ENCODE data around the gene EML4.
"Not testable (repeated sequence)": the region's sequence is repeated elsewhere in the genome, so short reads cannot be mapped to it uniquely, and the experiment has no call there.

EML4 gene

GRCh38 chr2:42239811-42240210, 70.7 kb downstream of the EML4 start:
- DNase-seq (ENCODE audit: low read depth), result no peak
- H3K4me3 ChIP-seq (ENCODE audit: low read depth, low read length), result no peak overlapping the region

GRCh38 chr2:42241517-42241916, 72.4 kb downstream of the EML4 start:
- no peak for DNase-seq (ENCODE audit: low read depth)
- H3K4me3 ChIP-seq (ENCODE audit: low read depth, low read length), result no peak overlapping the region

- no peak for DNase-seq (ENCODE audit: low read depth)
- H3K4me3 ChIP-seq (ENCODE audit: low read depth, low read length), result no peak overlapping the region
These were observed 74.1 kb downstream of the EML4 start for GRCh38 chr2:42243297-42243696.

- H3K4me3 ChIP-seq (ENCODE audit: low read depth, low read length), result no peak overlapping the region
- no peak for DNase-seq (ENCODE audit: low read depth)
These were observed 75.4 kb downstream of the EML4 start for GRCh38 chr2:42244520-42244919.

- DNase-seq (ENCODE audit: low read depth), result no peak
- no peak overlapping the region for H3K4me3 ChIP-seq (ENCODE audit: low read depth, low read length)
These were observed 76.2 kb downstream of the EML4 start for GRCh38 chr2:42245396-42245795.

- no peak for DNase-seq (ENCODE audit: low read depth)
- H3K4me3 ChIP-seq (ENCODE audit: low read depth, low read length), result no peak overlapping the region
These were observed 77.4 kb downstream of the EML4 start for GRCh38 chr2:42246562-42246961.

- no peak overlapping the region for H3K4me3 ChIP-seq (ENCODE audit: low read depth, low read length)
- no peak for DNase-seq (ENCODE audit: low read depth)
These were observed 79.7 kb downstream of the EML4 start for GRCh38 chr2:42248846-42249245.

GRCh38 chr2:42249284-42249683, 80.1 kb downstream of the EML4 start:
- no peak overlapping the region for H3K4me3 ChIP-seq (ENCODE audit: low read depth, low read length)
- no peak for DNase-seq (ENCODE audit: low read depth)

- H3K4me3 ChIP-seq (ENCODE audit: low read depth, low read length), result no peak overlapping the region
- no peak for DNase-seq (ENCODE audit: low read depth)
These were observed 80.7 kb downstream of the EML4 start for GRCh38 chr2:42249887-42250286.

GRCh38 chr2:42250925-42251324, 81.8 kb downstream of the EML4 start:
- no peak for DNase-seq (ENCODE audit: low read depth)
- H3K4me3 ChIP-seq (ENCODE audit: low read depth, low read length), result no peak overlapping the region

- no peak for DNase-seq (ENCODE audit: low read depth)
- H3K4me3 ChIP-seq (ENCODE audit: low read depth, low read length), result no peak overlapping the region
These were observed 83.3 kb downstream of the EML4 start for GRCh38 chr2:42252464-42252863.

GRCh38 chr2:42254186-42254895, 85.2 kb downstream of the EML4 start:
- DNase-seq (ENCODE audit: low read depth), result no peak

GRCh38 chr2:42256505-42256904, 87.4 kb downstream of the EML4 start:
- no peak overlapping the region for H3K4me3 ChIP-seq (ENCODE audit: low read depth, low read length)
- DNase-seq (ENCODE audit: low read depth), result no peak

More at GRCh38 chr2:42254186-42254895, 85.2 kb downstream of the EML4 start:
- H3K4me3 ChIP-seq (ENCODE audit: low read depth, low read length), result no peak overlapping the region

GRCh38 chr2:42261518-42262195, 92.5 kb downstream of the EML4 start:
- DNase-seq (ENCODE audit: low read depth), result no peak
- no peak overlapping the region for H3K4me3 ChIP-seq (ENCODE audit: low read depth, low read length)

GRCh38 chr2:42266236-42266635, 97.1 kb downstream of the EML4 start:
- no peak for DNase-seq (ENCODE audit: low read depth)
- H3K4me3 ChIP-seq (ENCODE audit: low read depth, low read length), result no peak overlapping the region

GRCh38 chr2:42267530-42267929, 98.4 kb downstream of the EML4 start:
- no peak overlapping the region for H3K4me3 ChIP-seq (ENCODE audit: low read depth, low read length)
- no peak for DNase-seq (ENCODE audit: low read depth)

- DNase-seq (ENCODE audit: low read depth), result no peak
- no peak overlapping the region for H3K4me3 ChIP-seq (ENCODE audit: low read depth, low read length)
These were observed 99.5 kb downstream of the EML4 start for GRCh38 chr2:42268528-42269151.

GRCh38 chr2:42270757-42271156, 101.6 kb downstream of the EML4 start:
- DNase-seq (ENCODE audit: low read depth), result no peak
- H3K4me3 ChIP-seq (ENCODE audit: low read depth, low read length), result no peak overlapping the region

- DNase-seq (ENCODE audit: low read depth); H3K4me3 ChIP-seq (ENCODE audit: low read depth, low read length): not testable (repeated sequence)
These were observed 102.1 kb downstream of the EML4 start for GRCh38 chr2:42271246-42271645.

- H3K4me3 ChIP-seq (ENCODE audit: low read depth, low read length), result no peak overlapping the region
- DNase-seq (ENCODE audit: low read depth), result no peak
These were observed 105.7 kb downstream of the EML4 start for GRCh38 chr2:42274863-42275262.

Measured in skeletal muscle cell (primary cell).